SK-N-SH (cell line): ENCODE data around the gene THEMIS.

Experiments
- MEF2A ChIP-seq: IDR thresholded peaks from 2 replicates; pipeline ENCODE4 v1.4.0; 2012; ENCODE audit warnings: low read depth, borderline replicate concordance
- POLR2AphosphoS5 ChIP-seq: IDR thresholded peaks from 2 replicates; pipeline ENCODE4 v1.6.1; 2012; ENCODE audit warnings: low read depth, low read length
- RFX5 ChIP-seq: IDR thresholded peaks from 2 replicates; pipeline ENCODE4 v1.6.1; 2012; ENCODE audit warnings: mild to moderate bottlenecking, improper control_type of control experiment, low read length
- TF ChIP-seq, protein P1 (sequence below): fragments of 150-350 bp; IDR thresholded peaks from 2 replicates; pipeline ENCODE4 v1.6.1; 2017; ENCODE audit warnings: antibody characterized with exemption, low read length, low read depth, borderline replicate concordance
- TF ChIP-seq, protein P2 (sequence below): IDR thresholded peaks from 2 replicates; pipeline ENCODE4 v1.6.1; 2012; ENCODE audit warnings: mild to moderate bottlenecking, low read depth, low read length, moderate library complexity

DNA sequence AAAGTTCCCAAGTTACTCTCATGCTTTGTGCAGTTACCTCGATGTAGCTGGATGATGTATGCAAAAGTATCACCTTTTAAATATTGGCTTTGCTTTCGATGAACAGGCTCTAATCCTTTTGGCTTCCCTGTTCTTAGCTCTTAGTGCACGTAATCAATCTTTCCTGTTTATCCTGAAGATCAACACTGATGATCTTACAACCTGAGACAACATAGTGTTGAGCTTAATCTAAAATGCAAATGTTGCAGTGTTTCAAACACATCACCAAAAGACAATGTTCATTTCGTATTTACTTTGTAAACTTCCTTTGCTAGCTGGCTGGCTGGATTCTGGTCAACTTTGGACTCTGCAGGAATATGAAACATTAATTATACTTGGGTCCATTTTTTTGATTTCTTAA lies 132.1 kb downstream of the THEMIS start:
- TF ChIP-seq MEF2A (no peak), POLR2AphosphoS5 (no peak), RFX5 (no peak)
- TF ChIP-seq, protein P1, sequence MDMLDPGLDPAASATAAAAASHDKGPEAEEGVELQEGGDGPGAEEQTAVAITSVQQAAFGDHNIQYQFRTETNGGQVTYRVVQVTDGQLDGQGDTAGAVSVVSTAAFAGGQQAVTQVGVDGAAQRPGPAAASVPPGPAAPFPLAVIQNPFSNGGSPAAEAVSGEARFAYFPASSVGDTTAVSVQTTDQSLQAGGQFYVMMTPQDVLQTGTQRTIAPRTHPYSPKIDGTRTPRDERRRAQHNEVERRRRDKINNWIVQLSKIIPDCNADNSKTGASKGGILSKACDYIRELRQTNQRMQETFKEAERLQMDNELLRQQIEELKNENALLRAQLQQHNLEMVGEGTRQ = no peak
- TF ChIP-seq, protein P2, sequence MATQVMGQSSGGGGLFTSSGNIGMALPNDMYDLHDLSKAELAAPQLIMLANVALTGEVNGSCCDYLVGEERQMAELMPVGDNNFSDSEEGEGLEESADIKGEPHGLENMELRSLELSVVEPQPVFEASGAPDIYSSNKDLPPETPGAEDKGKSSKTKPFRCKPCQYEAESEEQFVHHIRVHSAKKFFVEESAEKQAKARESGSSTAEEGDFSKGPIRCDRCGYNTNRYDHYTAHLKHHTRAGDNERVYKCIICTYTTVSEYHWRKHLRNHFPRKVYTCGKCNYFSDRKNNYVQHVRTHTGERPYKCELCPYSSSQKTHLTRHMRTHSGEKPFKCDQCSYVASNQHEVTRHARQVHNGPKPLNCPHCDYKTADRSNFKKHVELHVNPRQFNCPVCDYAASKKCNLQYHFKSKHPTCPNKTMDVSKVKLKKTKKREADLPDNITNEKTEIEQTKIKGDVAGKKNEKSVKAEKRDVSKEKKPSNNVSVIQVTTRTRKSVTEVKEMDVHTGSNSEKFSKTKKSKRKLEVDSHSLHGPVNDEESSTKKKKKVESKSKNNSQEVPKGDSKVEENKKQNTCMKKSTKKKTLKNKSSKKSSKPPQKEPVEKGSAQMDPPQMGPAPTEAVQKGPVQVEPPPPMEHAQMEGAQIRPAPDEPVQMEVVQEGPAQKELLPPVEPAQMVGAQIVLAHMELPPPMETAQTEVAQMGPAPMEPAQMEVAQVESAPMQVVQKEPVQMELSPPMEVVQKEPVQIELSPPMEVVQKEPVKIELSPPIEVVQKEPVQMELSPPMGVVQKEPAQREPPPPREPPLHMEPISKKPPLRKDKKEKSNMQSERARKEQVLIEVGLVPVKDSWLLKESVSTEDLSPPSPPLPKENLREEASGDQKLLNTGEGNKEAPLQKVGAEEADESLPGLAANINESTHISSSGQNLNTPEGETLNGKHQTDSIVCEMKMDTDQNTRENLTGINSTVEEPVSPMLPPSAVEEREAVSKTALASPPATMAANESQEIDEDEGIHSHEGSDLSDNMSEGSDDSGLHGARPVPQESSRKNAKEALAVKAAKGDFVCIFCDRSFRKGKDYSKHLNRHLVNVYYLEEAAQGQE = no peak
